WTC11 (cell line): ENCODE measurements around the gene COL9A1. TPM values are rescaled to one million over a fixed set of nuclear protein-coding genes. Genes with fewer than 3 reads are reported as not detected.

ENCODE experiments used
- ATAC-seq: fragments of 200-7000 bp; cut with Tn5 transposase; 2 replicates; pipeline ENCODE4 v1.10.0; 2021; ENCODE audit warnings: mild to moderate bottlenecking, moderate library complexity
- CTCF ChIA-PET: fragments of 300-600 bp; sonication (Branson Sonifier 250); formaldehyde crosslinking; loops from one replicate; lab custom pipeline; 2021; ENCODE audit warnings: antibody characterized with exemption; lab: Charles Lee
- POLR2A ChIA-PET: fragments of 350-600 bp; sonication (Branson Sonifier 250); formaldehyde crosslinking; loops from one replicate; lab custom pipeline; 2021; ENCODE audit warnings: antibody characterized with exemption; lab: Charles Lee
- DNase-seq: peaks from one replicate; pipeline ENCODE4 v3.0.0; 2021; ENCODE audit warnings: low spot score
- H3K27ac Mint-ChIP-seq: 2 replicates; pipeline ENCODE4 v1.8.0; 2021; ENCODE audit warnings: mixed read lengths
- H3K27me3 Mint-ChIP-seq: 2 replicates; pipeline ENCODE4 v1.8.0; 2021; ENCODE audit warnings: low read depth, mild to moderate bottlenecking, moderate library complexity, mixed read lengths
- H3K36me3 Mint-ChIP-seq: 2 replicates; pipeline ENCODE4 v1.8.0; 2021; ENCODE audit warnings: mixed read lengths
- H3K4me1 Mint-ChIP-seq: 2 replicates; pipeline ENCODE4 v1.8.0; 2022; ENCODE audit warnings: mixed read lengths
- H3K4me3 Mint-ChIP-seq: 2 replicates; pipeline ENCODE4 v1.8.0; 2021; ENCODE audit warnings: mild to moderate bottlenecking, moderate library complexity, mixed read lengths
- H3K9me3 Mint-ChIP-seq: 2 replicates; pipeline ENCODE4 v1.8.0; 2021; ENCODE audit warnings: mixed read lengths
- ATF2 ChIP-seq: sonication (generic); formaldehyde crosslinking; IDR thresholded peaks from 2 replicates; pipeline ENCODE4 v1.8.1; 2022; ENCODE audit warnings: low read depth, missing genetic modification reagents, borderline replicate concordance
- CBFB ChIP-seq: sonication (generic); formaldehyde crosslinking; IDR thresholded peaks from 2 replicates; pipeline ENCODE4 v1.8.1; 2022; ENCODE audit warnings: mild to moderate bottlenecking, low read depth, missing genetic modification reagents
- CTCF ChIP-seq: fragments of 200-600 bp; IDR thresholded peaks from 2 replicates; pipeline ENCODE4 v1.8.0; 2022; ENCODE audit warnings: antibody characterized with exemption
- GTF2I ChIP-seq: fragments of 250-450 bp; sonication (Bioruptor Pico); conservative IDR thresholded peaks from 2 replicates; pipeline ENCODE4 v1.4.0; 2021; ENCODE audit warnings: mild to moderate bottlenecking
- HMGA2 ChIP-seq: fragments of 250-450 bp; sonication (Bioruptor Pico); IDR thresholded peaks from 2 replicates; pipeline ENCODE4 v1.4.0; 2021; ENCODE audit warnings: mild to moderate bottlenecking, moderate library complexity
- IRF1 ChIP-seq: sonication (generic); formaldehyde crosslinking; IDR thresholded peaks from 2 replicates; pipeline ENCODE4 v1.8.0; 2023; ENCODE audit warnings: missing genetic modification reagents
- NFATC4 ChIP-seq: fragments of 250-450 bp; sonication (Bioruptor Pico); IDR thresholded peaks from 2 replicates; pipeline ENCODE4 v1.9.0; 2021; ENCODE audit warnings: mild to moderate bottlenecking
- RORB ChIP-seq: fragments of 250-450 bp; sonication (Bioruptor Pico); IDR thresholded peaks from 2 replicates; pipeline ENCODE4 v1.9.0; 2021; ENCODE audit warnings: mild to moderate bottlenecking
- ZNF138 ChIP-seq: sonication (generic); formaldehyde crosslinking; conservative IDR thresholded peaks from 2 replicates; pipeline ENCODE4 v1.8.1; 2022; ENCODE audit warnings: mild to moderate bottlenecking, moderate library complexity, missing genetic modification reagents
- ZNF232 ChIP-seq: sonication (generic); formaldehyde crosslinking; IDR thresholded peaks from 2 replicates; pipeline ENCODE4 v1.8.0; 2022; ENCODE audit warnings: mild to moderate bottlenecking, missing genetic modification reagents
- ZNF263 ChIP-seq: sonication (generic); formaldehyde crosslinking; IDR thresholded peaks from 2 replicates; pipeline ENCODE4 v1.8.1; 2022; ENCODE audit warnings: low read depth, mild to moderate bottlenecking, moderate library complexity, missing genetic modification reagents
- ZNF423 ChIP-seq: fragments of 250-450 bp; sonication (Bioruptor Pico); IDR thresholded peaks from 2 replicates; pipeline ENCODE4 v2.1.2; 2022; ENCODE audit warnings: mild to moderate bottlenecking, moderate library complexity
- ZNF671 ChIP-seq: fragments of 250-450 bp; sonication (Bioruptor Pico); IDR thresholded peaks from 2 replicates; pipeline ENCODE4 v1.8.0; 2021; ENCODE audit warnings: mild to moderate bottlenecking
- total RNA-seq: library from RNA; stranded (reverse); gene quantifications from 3 replicates; pipeline ENCODE4 v1.2.3, GENCODE V29; 2021
- TF ChIP-seq, protein P1 (sequence below): sonication (generic); formaldehyde crosslinking; IDR thresholded peaks from 2 replicates; pipeline ENCODE4 v1.8.1; 2023; ENCODE audit warnings: mild to moderate bottlenecking, moderate library complexity, missing genetic modification reagents
- TF ChIP-seq, protein P2 (sequence below): sonication (generic); formaldehyde crosslinking; IDR thresholded peaks from 2 replicates; pipeline ENCODE4 v1.8.1; 2022; ENCODE audit warnings: low read depth, mild to moderate bottlenecking, moderate library complexity, missing genetic modification reagents, borderline replicate concordance
- TF ChIP-seq, protein P3 (sequence below): sonication (generic); formaldehyde crosslinking; IDR thresholded peaks from 2 replicates; pipeline ENCODE4 v1.8.1; 2023; ENCODE audit warnings: mild to moderate bottlenecking, missing genetic modification reagents

The COL9A1 gene
- total RNA-seq, 1 experiment from 2014 or later = 9.0 TPM

GRCh38 chr6:70221025-70221714, 81.7 kb downstream of the COL9A1 start:
- DNase-seq (no peak), ATAC-seq (peak; percentile 83)
- Mint-ChIP-seq H3K36me3 (no peaks in the 10 kb centered on the region), H3K4me3 (no peak overlapping the region), H3K27ac (no peak overlapping the region), H3K9me3 (no peaks in the 10 kb centered on the region), H3K4me1 (no peaks in the 10 kb centered on the region), H3K27me3 (no peaks in the 10 kb centered on the region)
- ChIA-PET POLR2A (interaction anchor here (0.6 kb wide), 1 partner anchor 62 kb away, joined by 3 read pairs; no protein-coding TSS in a partner anchor), CTCF (interaction anchor here (0.6 to 3.1 kb wide), 38 partner anchors 9 to 807 kb away, joined by 3 to 83 read pairs (median 5); partner anchors contain the start of genes COL9A1 and SMAP1)
- no peak for TF ChIP-seq ZNF671 (CRISPR knock-in tag)
- peak; percentile 26; the same call in 1 of the 2 replicates for TF ChIP-seq HMGA2
- TF ChIP-seq CTCF = peak; percentile 69
- no peak for TF ChIP-seq ATF2 (CRISPR knock-in tag)

DNA sequence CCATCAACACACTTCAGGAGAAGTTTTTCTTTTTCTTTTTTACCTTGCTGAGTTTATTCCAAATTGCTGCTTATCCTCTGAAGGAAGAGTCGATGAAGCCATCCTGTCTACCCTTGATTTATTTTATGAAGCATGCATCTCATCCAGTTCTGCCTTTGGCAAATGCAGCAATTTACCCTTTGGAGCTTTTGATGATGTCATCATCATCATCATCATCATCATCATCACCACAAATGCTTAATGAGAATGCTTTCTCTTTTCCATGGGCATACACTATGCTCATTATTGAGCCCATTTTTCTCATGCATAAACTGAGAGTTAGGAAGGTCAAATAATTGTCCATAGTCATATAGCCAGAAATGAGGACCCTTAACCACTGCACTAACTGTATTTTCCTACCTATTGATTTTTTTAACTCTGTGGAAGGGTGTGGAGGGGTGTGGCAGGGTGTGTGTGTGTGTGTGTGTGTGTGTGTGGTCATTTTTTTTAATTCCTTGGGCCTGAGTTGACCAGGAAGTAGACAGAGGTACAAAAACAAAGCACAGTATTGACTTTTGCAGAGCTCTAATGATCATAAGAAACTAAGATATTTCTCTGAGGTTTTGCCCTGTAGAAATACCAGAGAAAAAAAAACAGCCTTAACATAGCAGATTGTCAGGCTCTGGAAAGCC, 82.8 kb downstream of the COL9A1 start:
- no peaks in the 10 kb centered on the region for H3K9me3 Mint-ChIP-seq
- no peak for TF ChIP-seq ZNF671 (CRISPR knock-in tag)
- TF ChIP-seq, all 79 proteins: peak for 0
- DNase-seq (no peak), ATAC-seq (no peak)
- ChIA-PET POLR2A (no interaction called here), CTCF (interaction anchor here (1.0 to 3.1 kb wide), 11 partner anchors 8 to 736 kb away, joined by 3 to 83 read pairs (median 9); no protein-coding TSS in a partner anchor)
- Mint-ChIP-seq H3K36me3 (no peaks in the 10 kb centered on the region), H3K27me3 (no peaks in the 10 kb centered on the region), H3K4me3 (no peak overlapping the region), H3K4me1 (no peaks in the 10 kb centered on the region), H3K27ac (no peak overlapping the region)

GRCh38 chr6:70216767-70217166, 86.1 kb downstream of the COL9A1 start:
- Mint-ChIP-seq H3K9me3 (no peaks in the 10 kb centered on the region), H3K4me1 (no peaks in the 10 kb centered on the region), H3K36me3 (no peaks in the 10 kb centered on the region), H3K27me3 (no peaks in the 10 kb centered on the region), H3K4me3 (no peak overlapping the region), H3K27ac (no peak overlapping the region)
- ChIA-PET CTCF (interaction anchor here (0.8 kb wide), 1 partner anchor 152 kb away, joined by 4 read pairs; no protein-coding TSS in a partner anchor), POLR2A (no interaction called here)
- ATAC-seq = peak; percentile 53
- DNase-seq = no peak
- TF ChIP-seq NFATC4 (no peak), ZNF423 (CRISPR knock-in tag) (peak; percentile 32; the same call in 1 of the 2 replicates)

DNA sequence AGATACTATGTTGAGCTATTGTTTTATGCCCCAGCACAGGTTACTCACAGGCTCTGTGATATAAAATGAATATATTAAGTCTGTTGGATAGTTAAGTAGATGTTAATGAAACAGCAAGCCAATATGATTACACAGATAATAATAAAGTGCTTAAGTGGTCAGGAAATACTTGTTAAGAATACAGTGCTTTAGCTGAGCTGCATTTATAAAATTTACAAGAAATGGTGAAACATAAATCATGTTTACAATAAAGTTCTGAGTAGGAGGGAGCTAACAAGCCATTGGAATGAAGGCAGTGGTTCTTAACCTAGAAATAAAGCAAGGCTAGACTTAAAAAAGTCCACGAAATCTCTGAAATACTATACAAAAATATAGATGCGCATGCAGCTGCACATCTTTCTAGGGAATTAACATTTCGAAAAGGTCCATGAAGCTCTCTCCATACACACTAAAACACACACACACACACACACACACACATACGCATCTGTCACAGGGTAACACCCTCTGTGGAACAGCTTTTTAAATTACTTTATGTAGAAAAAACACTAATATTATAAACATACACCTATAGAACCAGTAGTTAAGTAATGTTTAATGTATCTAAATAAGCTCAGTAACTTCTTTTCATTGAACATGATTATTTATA, 87.3 kb downstream of the COL9A1 start:
- H3K9me3 Mint-ChIP-seq = no peaks in the 10 kb centered on the region
- DNase-seq (no peak), ATAC-seq (no peak)
- H3K27me3 Mint-ChIP-seq = no peaks in the 10 kb centered on the region
- ChIA-PET POLR2A (no interaction called here), CTCF (no interaction called here)
- no peak overlapping the region for H3K4me3 Mint-ChIP-seq
- H3K4me1 Mint-ChIP-seq = no peaks in the 10 kb centered on the region
- no peak overlapping the region for H3K27ac Mint-ChIP-seq
- no peaks in the 10 kb centered on the region for H3K36me3 Mint-ChIP-seq
- TF ChIP-seq, protein P1, sequence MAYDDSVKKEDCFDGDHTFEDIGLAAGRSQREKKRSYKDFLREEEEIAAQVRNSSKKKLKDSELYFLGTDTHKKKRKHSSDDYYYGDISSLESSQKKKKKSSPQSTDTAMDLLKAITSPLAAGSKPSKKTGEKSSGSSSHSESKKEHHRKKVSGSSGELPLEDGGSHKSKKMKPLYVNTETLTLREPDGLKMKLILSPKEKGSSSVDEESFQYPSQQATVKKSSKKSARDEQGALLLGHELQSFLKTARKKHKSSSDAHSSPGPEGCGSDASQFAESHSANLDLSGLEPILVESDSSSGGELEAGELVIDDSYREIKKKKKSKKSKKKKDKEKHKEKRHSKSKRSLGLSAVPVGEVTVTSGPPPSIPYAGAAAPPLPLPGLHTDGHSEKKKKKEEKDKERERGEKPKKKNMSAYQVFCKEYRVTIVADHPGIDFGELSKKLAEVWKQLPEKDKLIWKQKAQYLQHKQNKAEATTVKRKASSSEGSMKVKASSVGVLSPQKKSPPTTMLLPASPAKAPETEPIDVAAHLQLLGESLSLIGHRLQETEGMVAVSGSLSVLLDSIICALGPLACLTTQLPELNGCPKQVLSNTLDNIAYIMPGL = no peak
- no peak for TF ChIP-seq ZNF232
- no peak for TF ChIP-seq CBFB (CRISPR knock-in tag)
- TF ChIP-seq IRF1 = no peak
- no peak for TF ChIP-seq ZNF138
- no peak for TF ChIP-seq GTF2I (CRISPR knock-in tag)
- TF ChIP-seq, protein P2, sequence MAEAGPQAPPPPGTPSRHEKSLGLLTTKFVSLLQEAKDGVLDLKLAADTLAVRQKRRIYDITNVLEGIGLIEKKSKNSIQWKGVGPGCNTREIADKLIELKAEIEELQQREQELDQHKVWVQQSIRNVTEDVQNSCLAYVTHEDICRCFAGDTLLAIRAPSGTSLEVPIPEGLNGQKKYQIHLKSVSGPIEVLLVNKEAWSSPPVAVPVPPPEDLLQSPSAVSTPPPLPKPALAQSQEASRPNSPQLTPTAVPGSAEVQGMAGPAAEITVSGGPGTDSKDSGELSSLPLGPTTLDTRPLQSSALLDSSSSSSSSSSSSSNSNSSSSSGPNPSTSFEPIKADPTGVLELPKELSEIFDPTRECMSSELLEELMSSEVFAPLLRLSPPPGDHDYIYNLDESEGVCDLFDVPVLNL (CRISPR knock-in tag) = no peak
- TF ChIP-seq, protein P3, sequence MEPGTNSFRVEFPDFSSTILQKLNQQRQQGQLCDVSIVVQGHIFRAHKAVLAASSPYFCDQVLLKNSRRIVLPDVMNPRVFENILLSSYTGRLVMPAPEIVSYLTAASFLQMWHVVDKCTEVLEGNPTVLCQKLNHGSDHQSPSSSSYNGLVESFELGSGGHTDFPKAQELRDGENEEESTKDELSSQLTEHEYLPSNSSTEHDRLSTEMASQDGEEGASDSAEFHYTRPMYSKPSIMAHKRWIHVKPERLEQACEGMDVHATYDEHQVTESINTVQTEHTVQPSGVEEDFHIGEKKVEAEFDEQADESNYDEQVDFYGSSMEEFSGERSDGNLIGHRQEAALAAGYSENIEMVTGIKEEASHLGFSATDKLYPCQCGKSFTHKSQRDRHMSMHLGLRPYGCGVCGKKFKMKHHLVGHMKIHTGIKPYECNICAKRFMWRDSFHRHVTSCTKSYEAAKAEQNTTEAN (CRISPR knock-in tag) = no peak
- TF ChIP-seq RORB = no peak
- TF ChIP-seq ZNF263 (CRISPR knock-in tag) = no peak
